HFF-Myc (cell line): ENCODE data around the gene P2RY6.
A peak's percentile ranks its signal among the peaks of the same experiment; 100 is the strongest.

ENCODE experiments used
- DNase-seq: peaks from one replicate; pipeline ENCODE4 v3.0.0-alpha.2; 2011; ENCODE audit warnings: low read depth; ENCODE audit errors: extremely low read depth
- H3K4me3 ChIP-seq: replicated peaks from 2 replicates; pipeline ENCODE4 v1.5.1; 2011; ENCODE audit warnings: low read depth, mild to moderate bottlenecking, control low read depth, low read length
- TF ChIP-seq, protein P1 (sequence below): IDR thresholded peaks from 2 replicates; pipeline ENCODE4 v1.5.1; 2012; ENCODE audit warnings: mild to moderate bottlenecking, low read depth, low read length, control low read depth; ENCODE audit errors: missing control alignments

Gene P2RY6

DNA sequence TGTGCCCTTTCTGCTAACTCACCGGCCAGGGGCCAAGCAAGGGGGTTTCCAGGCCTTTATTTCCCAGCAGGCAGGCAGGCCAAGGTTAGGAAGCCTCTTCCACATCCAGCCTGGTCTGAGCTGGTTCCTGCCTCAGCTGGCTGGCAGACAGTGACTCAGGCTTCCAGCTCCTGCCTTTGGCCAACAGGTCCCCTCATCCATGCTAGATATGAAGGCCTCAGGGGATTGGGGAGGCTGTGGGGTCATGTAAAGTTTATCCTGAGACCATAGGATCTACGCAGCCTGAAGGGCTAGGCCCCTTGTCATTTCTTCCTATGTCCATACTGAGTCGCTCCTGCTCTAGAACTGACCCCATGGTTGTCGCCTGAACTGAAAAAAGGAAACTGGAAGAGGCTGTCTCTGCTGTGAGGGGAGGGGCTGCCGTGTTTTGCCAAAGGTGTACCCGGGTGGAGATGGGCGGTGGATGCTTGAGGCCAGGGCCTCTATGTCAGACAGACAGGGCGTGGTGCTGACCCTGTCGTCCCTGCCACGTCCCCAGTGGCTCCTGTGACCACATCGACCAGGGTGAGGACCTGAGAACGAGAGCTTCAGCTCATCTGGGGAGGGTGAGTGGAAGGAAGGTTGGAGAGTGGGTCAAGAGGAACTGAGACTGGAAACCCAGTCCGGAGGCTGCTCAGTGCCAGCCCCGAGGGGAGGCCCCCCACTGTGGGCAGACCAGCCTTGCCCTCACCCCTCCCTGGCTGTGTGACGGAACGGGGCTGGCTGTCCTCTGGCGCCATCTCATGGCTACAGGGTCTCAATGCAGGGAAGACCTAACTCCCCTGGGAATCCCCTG is 17.0 kb downstream of the P2RY6 start:
- TF ChIP-seq, protein P1, sequence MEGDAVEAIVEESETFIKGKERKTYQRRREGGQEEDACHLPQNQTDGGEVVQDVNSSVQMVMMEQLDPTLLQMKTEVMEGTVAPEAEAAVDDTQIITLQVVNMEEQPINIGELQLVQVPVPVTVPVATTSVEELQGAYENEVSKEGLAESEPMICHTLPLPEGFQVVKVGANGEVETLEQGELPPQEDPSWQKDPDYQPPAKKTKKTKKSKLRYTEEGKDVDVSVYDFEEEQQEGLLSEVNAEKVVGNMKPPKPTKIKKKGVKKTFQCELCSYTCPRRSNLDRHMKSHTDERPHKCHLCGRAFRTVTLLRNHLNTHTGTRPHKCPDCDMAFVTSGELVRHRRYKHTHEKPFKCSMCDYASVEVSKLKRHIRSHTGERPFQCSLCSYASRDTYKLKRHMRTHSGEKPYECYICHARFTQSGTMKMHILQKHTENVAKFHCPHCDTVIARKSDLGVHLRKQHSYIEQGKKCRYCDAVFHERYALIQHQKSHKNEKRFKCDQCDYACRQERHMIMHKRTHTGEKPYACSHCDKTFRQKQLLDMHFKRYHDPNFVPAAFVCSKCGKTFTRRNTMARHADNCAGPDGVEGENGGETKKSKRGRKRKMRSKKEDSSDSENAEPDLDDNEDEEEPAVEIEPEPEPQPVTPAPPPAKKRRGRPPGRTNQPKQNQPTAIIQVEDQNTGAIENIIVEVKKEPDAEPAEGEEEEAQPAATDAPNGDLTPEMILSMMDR = peak; percentile 98
- H3K4me3 ChIP-seq = no peak overlapping the region
- no peak for DNase-seq

DNA sequence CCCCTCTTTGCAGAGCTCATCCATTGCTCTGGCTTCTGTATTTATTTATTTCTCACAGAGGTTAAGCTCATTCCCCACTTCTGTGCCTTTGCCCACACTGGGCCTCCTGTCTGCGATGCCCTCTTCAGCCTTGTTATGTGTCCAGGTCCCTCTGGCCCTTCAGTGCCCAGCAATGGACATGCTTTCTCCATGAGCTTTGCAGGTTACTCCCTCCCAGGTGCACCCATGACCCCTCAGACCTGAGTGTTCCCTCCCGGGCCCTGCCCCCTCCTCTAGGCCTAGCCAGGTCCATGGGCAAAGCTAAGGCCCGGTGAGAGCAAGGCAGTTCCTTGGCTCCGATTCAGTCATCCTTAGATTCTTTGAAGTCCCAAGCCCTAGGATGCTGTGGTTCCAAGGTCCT is 18.4 kb downstream of the P2RY6 start:
- TF ChIP-seq, protein P1 = no peak
- no peak for DNase-seq

DNA sequence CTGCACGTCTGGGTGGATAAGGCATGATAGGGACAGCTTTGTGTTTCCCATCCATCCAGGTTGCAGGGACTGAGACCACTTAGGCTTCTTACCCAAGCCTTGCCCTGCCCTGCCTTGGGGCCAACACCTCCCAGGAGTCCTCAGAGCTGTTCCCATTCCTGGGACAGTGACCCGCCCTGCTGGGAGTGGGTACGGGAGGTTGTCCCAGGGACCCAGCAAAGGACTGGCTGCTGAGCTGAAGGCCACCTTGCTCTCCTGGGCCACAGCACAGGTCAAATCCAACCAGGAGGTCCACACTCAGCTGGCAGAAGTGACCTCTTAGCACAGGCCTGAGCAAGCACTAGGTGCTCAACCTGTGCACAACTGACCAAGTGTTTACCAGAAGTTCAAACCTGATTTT is 19.1 kb downstream of the P2RY6 start:
- no peak for DNase-seq

More for the DNA sequence above, 18.4 kb downstream of the P2RY6 start:
- H3K4me3 ChIP-seq = no peak overlapping the region

DNA sequence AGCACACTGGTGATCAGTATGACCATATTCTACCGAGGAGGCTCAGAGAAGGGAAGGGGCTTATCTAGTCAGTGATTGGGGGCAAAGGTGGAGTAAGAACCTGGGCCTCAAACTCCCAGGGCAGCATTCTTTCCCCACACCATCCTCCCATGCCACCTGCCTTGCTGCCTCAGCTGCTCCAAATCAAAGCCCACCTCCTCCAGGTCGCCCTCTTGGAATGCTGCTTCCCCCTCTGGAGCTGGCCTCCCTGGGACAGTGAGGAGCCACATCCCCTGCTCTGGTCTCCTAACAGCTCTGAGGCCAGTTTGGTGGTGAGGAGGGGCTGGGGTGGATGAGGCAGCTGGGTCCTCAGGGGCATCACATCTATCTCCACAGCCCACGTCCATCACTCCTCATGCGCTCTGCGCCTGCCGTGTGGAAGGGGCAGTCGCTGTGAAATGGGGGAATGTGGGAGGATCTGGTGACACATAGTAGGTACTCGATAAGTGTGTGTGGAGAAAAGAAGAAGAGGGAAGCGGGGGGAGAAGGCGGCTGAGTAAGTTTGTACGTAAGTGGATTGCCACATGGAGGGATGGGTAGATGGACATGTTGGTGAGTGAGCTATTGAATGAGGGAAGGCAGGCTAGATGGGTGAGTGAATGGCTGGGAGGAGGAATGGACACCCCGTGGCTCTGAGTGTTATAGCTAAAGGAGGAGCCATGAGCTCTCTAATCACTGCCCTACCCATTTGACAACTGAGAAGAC is 19.8 kb downstream of the P2RY6 start:
- TF ChIP-seq, protein P1 = no peak
- DNase-seq = no peak
- no peak overlapping the region for H3K4me3 ChIP-seq

More for the DNA sequence above, 19.1 kb downstream of the P2RY6 start:
- TF ChIP-seq, protein P1 = no peak
- no peak overlapping the region for H3K4me3 ChIP-seq

DNA sequence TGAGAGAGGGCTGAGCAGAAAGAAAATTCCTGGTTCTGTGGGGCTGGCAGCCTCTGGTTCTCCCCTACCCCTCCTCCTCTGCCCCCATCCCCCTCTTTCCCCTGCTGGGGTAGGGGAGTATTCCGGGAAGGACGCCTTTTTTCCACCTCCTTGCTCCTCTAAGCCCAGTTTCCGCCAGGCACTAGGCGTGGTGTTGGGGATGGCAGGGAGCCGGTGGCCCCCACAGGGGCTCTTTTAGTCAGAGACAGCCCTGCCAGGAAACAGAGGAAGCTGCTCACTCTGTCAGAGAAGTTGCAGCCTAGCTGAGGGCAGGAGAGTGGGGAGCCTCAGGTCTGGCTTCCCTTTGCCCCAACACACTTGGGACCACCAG is 20.4 kb downstream of the P2RY6 start:
- TF ChIP-seq, protein P1 = no peak
- DNase-seq = no peak
- no peak overlapping the region for H3K4me3 ChIP-seq

DNA sequence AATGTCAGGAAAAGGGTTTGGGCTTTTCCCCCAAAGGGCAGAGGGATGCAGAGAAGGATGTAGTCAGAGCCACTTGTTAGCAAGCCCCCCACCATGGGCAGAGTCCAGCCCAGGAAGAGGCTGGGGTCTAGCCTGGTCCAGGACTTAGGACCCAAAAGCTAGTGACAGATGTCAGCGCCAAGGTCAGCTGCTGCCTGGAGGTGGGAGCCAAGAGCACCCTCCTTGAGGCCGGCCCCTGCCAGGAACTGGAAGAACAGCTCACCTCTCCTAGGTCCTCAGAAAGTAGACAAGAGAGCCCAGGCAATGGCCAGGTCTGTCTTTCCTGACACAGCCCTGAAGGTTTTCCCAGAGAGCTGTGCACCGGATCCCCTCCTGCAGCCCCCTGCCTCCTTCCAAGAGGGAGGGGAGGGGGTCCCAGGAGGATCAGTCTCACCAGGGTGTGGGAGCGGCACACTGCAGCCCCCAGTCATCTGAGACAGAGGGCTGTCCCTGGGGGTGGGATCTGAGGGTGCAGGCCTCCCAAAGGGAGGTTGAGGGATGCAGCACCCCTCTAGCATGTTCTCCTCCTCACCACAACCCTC is 21.3 kb downstream of the P2RY6 start:
- TF ChIP-seq, protein P1 = no peak
- no peak for DNase-seq
- H3K4me3 ChIP-seq = no peak overlapping the region
